ENCODE results near the gene FAM124B.

DNA sequence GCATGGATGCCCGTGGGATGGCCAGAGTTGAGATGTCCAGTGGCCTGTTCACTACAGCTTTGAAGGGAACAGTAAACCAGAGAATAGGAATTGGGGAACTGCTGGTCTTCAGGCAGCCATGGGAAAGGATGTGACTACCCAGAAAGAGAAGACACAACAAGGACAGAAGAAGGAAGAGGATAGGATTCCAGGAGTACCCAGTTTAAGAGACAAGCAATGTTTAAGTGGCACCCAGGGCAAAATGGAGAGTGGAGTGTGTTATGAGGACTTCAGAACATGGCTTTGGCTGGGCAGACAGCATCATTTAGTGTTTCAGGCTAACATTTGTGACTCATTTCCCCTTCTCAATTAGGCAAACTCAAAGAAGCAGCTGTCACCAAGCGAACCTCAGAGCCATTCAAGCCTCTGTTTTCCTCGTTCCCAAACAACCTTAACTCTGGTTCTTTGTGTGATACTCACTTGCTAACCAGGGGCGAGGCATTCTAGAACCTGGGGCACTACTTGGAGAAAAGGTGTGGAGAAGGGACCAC lies 4.0 kb upstream of the FAM124B start:
- TF ChIP-seq, protein P1, sequence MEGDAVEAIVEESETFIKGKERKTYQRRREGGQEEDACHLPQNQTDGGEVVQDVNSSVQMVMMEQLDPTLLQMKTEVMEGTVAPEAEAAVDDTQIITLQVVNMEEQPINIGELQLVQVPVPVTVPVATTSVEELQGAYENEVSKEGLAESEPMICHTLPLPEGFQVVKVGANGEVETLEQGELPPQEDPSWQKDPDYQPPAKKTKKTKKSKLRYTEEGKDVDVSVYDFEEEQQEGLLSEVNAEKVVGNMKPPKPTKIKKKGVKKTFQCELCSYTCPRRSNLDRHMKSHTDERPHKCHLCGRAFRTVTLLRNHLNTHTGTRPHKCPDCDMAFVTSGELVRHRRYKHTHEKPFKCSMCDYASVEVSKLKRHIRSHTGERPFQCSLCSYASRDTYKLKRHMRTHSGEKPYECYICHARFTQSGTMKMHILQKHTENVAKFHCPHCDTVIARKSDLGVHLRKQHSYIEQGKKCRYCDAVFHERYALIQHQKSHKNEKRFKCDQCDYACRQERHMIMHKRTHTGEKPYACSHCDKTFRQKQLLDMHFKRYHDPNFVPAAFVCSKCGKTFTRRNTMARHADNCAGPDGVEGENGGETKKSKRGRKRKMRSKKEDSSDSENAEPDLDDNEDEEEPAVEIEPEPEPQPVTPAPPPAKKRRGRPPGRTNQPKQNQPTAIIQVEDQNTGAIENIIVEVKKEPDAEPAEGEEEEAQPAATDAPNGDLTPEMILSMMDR (IDR thresholded peaks at IDR 0.05; ENCODE audit: poor library complexity): no peak
- no peak for TF ChIP-seq EZH2phosphoT487 (IDR thresholded peaks at IDR 0.05; ENCODE audit: low read depth, severe bottlenecking, unreplicated experiment)
